Suppressor macrophage treated with lipopolysaccharide for 1 hour (primary cell): Measurements from ENCODE around the gene ARHGAP10.

Source experiments
- DNase-seq, 3 donors: peaks; one replicate each; pipeline ENCODE4 v3.0.0-alpha.2; 2020 to 2022

Gene ARHGAP10

DNA sequence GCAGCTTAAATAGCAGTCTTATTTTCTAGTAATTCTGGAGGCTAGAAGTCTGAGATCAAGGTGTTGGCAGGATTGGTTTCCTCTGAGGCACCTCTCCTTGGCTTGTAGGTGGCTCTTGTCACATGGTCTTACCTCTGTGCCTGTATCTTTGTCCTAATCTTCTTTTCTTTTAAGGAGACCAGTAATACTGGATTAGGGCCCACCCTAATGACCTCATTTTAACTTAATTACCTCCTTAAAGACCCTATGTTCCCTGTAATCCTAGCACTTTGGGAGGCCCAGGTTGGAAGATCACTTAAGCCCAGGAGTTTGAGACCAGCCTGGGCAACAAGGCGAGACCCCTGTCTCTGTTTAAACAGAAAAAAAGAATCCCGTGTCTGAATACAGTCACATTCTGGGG is 38.9 kb downstream of the ARHGAP10 start:
- no peak for DNase-seq

DNA sequence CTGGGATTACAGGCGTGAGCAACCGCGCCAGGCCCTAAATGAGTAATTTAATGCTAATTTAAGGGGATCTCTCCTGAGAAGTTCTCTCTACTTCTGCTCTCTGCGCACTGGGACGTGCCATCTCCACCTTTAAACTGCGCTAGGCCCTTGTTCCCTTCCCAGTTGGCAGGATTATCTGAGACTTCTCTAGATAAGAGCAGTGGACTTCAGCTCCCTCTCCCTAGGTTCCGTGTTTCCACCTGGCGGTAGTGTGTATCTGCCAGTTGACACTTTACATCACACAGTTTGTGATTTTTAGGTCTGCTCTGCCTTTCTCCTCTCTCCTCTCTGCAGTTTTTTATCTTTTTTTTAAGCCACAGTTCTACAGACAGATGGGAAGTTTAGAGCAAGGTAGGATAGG is 40.2 kb downstream of the ARHGAP10 start:
- no peak for DNase-seq

DNA sequence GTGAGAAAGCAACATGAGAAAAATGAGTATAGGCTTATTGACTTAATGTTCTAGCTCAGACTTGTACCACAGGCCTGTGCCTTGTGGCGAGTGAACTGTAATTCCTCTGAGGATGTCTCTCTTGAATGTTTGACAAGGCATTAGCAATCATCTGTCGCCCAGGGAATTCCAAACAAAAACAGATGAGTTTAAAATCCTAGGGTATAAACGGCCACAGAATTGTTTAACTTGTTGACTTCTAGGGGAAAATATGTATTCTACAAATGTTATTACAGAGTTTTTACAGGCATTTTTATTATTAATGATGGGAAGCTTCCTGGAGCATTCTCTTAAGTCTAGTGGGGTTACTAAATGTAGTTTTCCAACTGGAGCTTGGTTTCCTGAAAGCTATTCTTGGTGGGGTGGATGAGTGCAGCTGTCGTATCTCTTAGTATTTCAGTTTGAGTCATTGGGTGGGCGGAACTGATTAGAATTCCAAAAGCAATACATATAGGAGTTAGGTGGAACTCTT is 40.6 kb downstream of the ARHGAP10 start:
- DNase-seq: no peak

DNA sequence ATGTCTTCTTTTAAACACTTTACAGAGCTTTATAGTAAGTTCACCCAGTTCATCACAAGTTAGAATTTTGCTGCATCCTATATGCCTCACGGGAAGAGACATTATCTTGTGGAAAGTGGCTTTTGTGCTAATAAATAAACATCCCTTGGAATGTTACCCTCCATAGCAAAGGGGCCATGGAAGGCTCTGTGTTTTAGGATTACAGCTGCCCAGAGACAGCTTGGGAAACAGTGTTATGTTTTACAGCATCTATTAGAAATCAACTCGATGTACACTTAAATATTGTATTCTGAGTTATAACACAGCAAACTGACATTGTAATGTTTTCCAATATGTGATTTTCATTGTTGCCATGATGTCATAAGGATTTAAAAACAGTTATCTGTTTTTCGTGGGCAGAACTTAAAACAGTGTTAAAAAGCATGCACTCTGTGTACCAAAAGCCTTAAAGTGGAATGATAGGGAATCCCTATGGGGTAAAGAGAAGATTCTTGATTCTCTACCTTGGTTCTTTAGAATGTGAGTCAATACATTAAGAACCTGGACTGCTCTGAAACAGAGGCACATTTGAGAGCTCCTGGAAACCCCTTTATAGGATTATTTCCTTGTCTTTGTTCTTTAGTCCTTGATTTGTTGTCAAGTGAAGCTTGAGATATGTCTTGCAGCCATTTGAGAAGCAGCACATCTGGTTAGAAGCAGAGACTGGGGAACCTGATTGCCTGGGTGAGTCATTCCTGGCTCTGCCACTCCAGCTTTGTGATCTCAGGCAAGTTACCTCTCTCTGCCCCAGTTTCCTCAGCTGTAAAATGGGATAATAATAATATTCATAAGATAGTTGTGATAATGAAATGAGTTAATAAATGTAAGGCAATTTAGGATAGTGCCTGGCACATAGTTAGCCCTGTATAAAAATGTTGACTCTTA is 41.6 kb downstream of the ARHGAP10 start:
- DNase-seq: no peak

DNA sequence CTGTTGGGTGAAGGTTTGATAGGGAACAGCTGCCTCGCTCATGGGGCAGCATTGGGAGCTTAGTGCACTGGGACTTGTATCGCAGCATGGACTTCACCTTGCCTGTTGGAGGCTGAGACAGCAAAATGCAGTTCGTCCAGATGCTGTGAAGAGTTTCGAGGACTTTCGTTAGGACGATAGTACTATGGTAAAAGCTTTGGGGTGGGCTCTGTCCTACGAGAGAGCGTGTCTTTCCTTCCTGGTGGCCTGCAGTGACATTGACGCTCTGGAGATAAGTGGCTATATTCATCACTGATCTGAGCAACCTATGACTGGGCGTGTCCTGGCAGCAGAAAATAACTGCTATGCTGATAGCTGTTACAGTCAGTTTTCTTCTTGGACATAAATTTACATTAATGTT is 44.8 kb downstream of the ARHGAP10 start:
- DNase-seq: no peak

DNA sequence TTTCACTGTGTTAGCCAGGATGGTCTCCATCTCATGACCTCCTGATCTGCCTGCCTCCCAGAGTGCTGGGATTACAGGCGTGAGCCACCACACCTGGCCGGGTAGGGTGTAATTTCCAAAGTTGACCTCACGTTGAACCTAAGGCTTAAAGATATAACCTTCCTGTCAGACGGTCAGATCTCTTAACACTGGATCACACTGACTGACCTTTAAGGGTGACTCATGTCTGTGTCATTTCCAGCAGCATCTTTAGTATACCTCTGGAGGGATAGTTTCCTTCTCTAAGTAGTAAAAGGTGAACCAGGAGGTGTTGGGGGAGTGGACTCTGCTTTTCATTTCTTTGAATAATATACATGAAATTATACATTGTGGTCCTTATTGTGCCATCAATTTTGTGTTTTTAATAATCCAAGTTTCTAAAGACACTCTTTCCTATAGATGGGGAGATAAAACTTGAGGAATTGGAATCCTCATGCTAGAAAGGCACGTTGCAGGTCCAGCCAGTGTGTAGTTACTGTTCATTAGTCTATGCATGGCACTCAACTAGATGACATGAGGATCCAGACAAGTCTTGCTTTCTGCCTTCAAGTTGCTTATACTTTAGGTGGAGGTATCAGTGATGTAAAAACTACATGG is 45.7 kb downstream of the ARHGAP10 start:
- DNase-seq: peak in 2 of 3 donors; percentile 40 to 48

DNA sequence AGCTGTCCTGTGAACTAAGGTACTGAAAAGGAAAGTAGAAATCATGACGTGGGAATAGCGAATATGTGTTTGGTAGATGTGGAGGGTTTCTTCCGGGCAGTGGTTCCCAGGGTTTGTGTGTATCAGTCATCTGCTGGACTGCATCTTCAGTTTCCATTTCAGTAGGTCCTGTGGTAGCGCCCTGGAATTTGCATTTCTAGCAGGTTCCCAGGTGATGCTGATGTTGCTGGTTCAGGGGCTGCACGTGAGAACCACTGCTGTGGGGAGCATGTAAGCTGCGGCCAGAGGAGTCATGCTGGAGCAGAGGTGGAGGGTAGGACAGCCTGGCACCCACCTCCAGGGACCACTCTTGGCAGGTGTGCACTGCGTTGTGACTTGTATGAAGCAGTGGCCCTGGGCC is 47.1 kb downstream of the ARHGAP10 start:
- no peak for DNase-seq

DNA sequence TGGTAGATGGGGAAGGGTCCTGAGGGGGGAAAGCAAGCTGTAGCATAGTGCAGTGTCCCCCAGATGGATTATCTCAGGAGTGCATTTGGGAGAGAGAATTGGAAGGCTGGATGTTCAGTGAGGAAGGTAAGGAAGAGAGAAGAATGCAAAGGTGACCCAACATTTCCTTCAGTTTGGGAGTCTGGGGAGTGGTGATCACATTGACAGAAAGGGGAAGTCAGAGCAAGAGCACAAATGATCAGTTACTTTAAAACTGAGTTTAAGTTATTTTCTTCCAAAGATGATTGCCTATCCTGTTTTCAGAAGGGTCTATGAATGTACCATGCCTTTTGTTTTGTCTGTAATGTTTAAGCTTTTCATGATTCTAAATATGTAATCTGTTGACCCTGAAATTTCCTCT is 47.6 kb downstream of the ARHGAP10 start:
- peak in 1 of 3 donors; percentile 46 for DNase-seq

DNA sequence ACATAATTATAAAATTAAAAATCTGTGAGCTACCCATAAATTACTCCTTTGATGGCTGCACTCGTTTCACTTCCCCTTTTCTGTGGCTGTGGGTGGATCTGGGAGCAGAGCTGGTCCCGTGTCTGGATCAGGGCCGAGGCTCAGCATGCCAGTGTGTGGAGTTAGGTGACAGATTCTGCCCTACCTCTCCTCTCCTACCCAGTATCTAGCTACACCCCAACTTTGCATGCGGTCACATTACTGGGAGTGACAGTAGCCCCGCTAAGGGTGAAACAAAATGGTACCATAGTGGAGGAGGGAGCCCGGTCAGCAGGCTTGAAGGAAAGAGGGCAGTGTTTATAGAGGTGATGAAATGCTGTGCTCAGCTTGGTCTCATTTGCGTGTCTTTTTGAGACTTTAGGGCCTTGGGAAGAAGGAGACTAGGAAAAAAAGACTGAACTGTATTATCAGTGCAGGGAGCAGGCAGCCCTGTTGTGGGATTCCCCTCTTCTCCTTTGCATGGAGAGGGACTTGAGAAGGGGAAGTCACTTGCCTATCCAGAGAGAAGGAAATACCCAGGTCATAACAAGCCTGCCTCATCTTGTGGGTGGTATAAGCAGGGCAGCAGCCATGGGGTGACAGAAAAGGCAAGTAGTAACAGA is 48.4 kb downstream of the ARHGAP10 start:
- peak; percentile 89 to 95 (median 91) for DNase-seq

DNA sequence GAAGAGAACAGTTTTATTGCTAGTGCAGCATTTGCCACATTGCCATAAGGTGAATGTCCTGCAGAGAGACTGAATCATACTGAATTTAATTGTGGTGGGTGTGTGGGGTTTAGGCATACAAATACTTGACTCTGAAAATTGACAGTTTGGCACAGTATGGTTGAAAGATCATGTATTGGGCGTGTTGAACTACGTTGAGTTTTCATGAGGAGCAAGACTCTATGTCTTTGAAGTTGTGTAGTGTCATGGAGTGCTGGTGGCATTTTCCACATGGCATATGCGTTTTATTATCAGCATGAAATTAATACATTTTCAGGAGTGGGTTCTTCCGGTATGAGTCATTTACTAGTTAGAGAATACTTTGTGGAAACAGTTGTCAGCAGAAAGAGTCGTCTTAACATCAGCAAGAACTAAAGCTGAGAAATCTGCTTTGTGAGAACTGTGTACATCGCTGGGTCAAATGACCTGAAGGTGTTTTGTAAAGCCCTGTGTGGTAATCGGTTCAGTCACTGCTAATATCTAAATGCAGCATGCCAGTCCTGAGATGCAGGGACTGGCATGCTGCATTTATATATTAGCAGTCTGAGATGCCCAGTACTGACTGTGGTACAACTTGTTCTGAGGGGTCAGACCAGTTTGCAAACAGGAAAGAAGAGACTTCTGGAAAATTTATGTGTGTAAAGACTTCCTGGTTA is 50.3 kb downstream of the ARHGAP10 start:
- peak; percentile 58 to 76 (median 72) for DNase-seq

DNA sequence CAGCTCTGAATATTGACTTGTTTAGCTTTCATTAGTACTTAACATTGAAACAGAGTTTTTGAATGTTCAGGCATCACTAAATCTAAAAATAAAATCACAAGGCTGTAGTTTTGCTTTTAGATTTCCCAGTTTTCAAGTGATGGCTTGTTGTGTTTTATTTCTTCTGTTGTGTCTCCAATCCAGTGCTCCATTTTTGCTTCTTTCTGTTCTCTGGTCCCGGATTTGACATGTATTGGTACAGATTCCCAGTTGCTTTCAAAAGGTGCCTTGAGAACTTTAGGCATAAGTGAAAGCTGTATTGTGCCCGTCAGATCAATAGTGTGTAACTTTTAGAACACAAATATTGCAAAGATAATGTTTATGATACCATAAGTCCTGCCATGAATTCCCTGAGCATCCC is 53.2 kb downstream of the ARHGAP10 start:
- no peak for DNase-seq

DNA sequence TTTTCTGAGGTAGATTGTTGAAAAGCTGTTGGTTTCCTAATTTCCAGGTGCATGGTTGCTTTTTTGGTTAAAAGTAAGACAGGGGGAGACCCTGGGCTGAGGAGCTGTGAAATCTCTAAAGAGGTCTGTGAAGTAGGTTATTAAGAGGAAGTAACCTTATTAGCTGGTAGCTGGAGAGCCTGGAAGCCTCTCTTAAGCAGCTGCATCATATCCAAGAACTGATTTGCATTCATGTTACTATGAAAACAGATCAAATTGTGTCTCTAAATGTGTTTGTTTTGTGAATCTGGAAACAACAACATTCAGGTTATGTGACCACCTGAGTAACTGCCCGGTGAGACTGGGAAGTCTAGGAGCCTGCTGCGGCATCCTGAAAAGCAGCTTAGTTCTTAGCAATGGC is 54.1 kb downstream of the ARHGAP10 start:
- DNase-seq: peak; percentile 47 to 66 (median 62)

DNA sequence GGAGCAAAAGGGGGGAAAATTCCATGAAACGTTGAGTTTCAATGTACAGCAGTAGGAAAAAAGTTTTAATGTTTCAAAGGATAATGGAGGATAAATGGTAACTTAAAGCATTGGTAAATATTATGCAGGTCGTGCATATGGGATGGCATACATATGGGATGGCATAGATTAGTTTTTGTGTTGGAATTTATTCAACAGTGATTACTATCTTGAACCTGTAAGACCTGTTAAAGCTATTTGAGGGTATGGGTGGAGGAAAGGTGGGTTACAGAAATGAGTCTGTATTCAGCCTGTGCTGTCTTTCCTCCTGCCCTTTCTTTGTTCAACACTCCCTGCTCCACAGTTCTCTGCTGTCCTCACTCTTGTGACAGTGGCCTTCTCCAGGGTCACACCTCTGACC is 54.6 kb downstream of the ARHGAP10 start:
- DNase-seq: no peak

DNA sequence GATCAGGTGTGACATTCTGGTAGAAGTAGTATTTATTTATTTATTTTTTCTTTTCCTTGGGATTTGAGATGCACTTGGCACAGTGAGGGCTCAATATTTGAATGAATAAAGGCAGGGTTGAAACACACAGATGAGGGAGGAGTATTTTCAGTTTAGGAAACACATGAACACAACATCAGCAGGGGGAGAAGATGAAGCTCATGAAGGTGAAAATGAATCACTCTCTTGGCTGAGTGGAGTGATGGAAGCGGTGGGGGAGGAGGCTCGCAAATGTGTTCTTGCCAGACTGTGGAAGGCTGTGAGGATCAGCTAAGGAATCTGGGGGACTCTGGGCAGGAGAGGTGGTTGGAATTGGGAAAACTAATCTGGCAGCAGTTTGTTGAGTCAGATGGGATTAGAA is 55.3 kb downstream of the ARHGAP10 start:
- no peak for DNase-seq

DNA sequence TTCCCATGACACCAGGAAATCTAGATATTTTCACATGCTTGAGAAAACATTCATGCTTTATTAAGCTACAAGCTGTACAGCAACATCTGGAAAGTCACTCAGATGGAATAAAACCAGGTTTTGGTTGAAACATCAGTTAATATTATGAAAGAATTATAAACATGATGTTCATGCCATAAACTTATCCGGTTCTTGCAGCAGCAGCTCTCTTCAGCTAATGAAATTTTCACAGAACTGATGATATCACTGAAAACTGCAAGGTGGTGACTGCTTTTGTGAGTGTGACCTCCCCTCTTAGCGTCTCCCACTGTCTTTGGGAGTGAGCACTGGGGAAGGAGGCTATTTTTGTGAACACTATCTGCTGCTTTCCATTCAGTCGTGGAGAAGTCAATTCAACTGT is 56.9 kb downstream of the ARHGAP10 start:
- DNase-seq: no peak

DNA sequence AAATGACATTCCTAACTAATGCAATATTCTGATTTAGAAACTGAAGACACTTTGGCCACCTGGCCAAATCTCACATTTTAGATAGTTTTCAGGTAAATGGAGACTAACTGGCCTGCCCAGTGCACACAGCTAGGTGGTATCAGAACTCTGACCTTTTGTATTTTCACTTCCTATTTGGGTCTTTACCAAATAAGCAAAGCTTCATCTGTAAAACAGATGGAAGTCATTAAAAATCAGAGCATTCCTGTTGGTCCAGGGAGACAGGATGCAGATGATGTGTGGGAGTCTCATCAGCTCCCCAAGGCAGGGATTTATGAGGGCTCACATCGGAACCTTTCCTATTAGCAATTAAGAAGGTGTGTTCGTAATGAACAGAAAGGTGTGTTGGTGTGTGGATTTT is 57.7 kb downstream of the ARHGAP10 start:
- no peak for DNase-seq

DNA sequence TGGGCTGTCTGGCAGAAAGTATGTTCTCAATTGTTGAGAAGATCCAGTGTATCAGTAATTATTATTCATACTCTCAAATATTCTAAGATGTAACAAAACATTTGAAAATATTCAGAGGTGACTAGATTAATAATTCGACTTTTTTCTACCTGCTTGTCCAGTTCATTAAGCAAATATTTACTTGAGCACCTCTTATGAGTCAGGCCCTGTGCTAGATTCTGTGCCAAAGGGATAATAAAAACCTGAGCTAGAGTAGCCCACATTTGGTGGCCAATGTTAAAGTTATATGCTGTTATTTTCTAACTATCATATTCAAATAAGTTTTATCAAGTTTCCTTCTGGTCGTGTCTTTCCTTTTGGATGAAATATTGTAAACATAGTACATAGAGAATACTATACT is 58.5 kb downstream of the ARHGAP10 start:
- no peak for DNase-seq

DNA sequence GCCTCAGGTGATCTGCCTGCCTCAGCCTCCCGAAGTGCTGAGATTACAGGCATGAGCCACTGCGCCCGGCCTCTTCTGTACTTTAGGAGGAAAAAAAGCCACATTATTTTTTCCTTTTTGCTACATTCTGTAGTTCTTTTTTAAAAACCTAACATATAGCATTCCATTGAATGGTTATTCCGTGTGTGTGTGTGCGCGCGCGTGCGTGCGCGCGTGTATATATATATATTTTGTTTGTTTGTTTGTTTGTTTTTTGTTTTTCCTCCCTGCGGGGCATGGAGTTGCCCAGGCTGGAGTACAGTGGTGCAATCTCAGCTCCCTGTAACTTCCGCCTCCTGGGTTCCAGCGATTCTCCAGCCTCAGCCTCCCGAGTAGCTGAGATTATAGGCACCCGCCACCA is 59.5 kb downstream of the ARHGAP10 start:
- no peak for DNase-seq

DNA sequence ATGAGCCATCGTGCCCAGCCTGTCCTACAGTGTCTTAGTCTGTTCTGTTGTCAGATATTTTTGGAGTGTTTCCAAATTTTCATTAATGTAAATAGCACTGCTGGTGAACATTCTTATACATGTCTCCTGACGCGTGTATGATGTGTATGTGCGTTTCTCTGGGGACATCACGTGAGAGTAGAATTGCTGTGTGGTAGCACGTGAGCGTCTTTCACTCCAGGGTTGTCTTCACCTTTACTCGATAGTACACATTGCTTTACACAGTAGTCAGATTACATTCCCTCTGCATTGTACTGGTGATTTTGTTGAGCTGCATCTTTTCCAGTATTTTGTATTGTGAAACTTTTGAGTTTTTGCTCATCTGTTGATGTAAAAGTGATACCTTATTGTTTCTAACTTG is 60.0 kb downstream of the ARHGAP10 start:
- DNase-seq: no peak

DNA sequence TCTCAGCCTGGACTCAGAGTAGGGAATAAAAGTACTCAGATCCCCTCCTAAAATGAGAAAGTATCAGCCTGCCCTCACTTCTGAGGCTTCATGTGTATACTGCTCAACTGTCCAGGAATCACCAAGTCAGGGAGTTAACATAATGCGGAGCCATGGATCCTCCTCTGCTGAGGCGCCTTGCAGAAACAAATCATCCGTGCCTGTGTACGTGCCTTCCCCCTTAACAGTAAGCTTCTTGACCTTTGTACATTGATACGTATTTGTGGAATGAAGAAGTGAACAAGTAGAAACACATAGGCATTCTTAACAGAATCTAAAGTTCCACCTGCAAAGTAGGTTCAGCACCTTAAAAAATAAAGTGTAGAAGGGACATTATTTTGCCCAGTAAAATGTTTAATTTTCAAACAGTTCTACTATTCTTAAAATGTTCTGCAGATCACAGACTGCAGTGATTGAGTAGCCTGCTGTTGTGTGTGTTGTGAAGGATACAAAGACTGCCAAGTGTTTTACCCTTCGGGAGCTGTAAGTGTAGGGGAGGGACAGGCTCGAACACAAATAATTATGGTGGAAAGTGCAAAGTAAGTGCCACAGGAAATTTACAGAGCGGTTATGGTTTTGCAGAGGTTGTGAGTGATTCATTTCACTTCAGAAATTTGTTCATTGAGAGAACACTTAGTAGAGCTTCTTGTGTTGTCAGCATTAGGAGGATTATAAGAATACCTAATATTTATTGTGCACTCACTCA is 61.9 kb downstream of the ARHGAP10 start:
- DNase-seq: peak in 1 of 3 donors; percentile 46

DNA sequence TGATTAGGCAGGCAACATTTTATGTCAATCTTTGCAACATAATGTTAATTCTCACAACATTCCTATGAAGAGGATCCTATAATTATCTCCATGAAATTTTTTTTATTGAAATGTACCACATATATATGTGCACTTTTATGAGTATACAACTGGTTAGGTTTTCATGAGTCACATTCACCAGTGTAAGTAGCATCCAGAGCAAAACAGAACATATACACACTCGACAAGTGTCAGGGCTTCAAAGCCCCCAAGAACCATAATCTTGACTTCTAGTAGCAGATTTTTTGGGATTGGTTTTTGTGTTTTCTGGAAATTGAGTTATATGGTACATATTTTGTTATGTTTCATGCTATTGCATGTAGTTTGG is 62.4 kb downstream of the ARHGAP10 start:
- no peak for DNase-seq

DNA sequence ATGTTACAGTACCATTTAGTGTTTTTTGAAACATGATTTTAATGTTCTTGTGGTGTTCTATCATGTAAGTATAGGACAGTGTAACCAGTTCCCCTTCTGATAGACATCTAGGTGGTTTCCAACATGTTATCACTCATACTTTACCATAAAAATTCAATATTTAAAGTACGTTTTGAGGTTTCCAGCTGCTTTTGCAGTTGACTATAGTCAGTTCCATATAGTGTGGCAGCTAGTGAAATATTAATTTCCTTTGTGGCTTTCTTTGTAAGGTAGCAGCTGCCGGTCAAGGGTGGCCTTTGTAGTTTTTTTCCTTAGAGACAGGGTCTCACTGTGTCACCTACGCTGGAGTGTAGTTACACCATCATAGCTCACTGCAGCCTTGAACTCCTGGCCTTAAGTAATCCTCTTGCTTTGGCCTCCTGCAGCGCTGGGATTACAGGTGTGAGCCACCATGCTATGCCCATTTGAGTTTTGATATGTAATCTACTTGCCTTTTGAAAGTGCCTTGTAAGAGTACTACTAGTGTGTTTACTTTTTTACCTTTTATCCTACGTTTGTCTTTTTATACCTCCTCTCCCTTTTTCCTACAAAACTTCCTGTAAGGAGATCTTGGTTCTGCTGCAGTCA is 63.0 kb downstream of the ARHGAP10 start:
- peak in 2 of 3 donors; percentile 60 to 61 for DNase-seq
